ENCODE results near the gene ATP13A3.

DNA sequence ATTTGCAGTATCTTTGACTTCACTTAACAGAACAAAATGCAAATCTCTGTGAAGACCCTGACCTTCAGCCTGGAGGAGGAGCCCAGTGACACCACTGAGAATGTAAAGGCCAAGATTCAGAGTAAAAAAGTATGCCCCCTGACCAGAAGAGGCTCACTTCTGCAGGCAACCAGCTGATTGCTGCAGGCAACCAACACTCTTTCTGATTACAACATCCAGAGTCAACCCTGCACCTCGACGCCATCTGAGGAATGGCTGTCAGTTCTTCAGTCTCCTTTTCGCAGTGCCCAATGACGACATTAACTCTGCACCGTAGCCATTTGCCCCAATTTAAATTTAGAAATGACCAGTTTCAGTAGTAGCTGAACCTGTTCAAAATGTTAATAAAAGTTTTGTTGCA lies 14.9 kb downstream of the ATP13A3 start:
- TF ChIP-seq, protein P1, sequence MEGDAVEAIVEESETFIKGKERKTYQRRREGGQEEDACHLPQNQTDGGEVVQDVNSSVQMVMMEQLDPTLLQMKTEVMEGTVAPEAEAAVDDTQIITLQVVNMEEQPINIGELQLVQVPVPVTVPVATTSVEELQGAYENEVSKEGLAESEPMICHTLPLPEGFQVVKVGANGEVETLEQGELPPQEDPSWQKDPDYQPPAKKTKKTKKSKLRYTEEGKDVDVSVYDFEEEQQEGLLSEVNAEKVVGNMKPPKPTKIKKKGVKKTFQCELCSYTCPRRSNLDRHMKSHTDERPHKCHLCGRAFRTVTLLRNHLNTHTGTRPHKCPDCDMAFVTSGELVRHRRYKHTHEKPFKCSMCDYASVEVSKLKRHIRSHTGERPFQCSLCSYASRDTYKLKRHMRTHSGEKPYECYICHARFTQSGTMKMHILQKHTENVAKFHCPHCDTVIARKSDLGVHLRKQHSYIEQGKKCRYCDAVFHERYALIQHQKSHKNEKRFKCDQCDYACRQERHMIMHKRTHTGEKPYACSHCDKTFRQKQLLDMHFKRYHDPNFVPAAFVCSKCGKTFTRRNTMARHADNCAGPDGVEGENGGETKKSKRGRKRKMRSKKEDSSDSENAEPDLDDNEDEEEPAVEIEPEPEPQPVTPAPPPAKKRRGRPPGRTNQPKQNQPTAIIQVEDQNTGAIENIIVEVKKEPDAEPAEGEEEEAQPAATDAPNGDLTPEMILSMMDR (IDR thresholded peaks at IDR 0.05) = no peak
- TF ChIP-seq POLR2A (IDR thresholded peaks at IDR 0.05) (no peak), EP300 (IDR thresholded peaks at IDR 0.05) (no peak), POLR2AphosphoS5 (IDR thresholded peaks at IDR 0.05) (no peak)
